WI38 (cell line): ENCODE measurements around the gene COL15A1.
"Not testable (repeated sequence)": the region's sequence is repeated elsewhere in the genome, so short reads cannot be mapped to it uniquely, and the experiment has no call there.

Source experiments
- H3K4me3 ChIP-seq: 2 replicates; pipeline ENCODE4 v1.5.1; 2011; ENCODE audit warnings: low read depth, mild to moderate bottlenecking, control low read depth, low read length
- TF ChIP-seq, protein P1 (sequence below): IDR thresholded peaks from 2 replicates; pipeline ENCODE4 v1.5.1; 2012; ENCODE audit warnings: low read depth, mild to moderate bottlenecking, control low read depth, low read length

COL15A1 gene

GRCh38 chr9:98900244-98900643 is 43.5 kb upstream of the COL15A1 start:
- no peak overlapping the region for H3K4me3 ChIP-seq
- TF ChIP-seq, protein P1, sequence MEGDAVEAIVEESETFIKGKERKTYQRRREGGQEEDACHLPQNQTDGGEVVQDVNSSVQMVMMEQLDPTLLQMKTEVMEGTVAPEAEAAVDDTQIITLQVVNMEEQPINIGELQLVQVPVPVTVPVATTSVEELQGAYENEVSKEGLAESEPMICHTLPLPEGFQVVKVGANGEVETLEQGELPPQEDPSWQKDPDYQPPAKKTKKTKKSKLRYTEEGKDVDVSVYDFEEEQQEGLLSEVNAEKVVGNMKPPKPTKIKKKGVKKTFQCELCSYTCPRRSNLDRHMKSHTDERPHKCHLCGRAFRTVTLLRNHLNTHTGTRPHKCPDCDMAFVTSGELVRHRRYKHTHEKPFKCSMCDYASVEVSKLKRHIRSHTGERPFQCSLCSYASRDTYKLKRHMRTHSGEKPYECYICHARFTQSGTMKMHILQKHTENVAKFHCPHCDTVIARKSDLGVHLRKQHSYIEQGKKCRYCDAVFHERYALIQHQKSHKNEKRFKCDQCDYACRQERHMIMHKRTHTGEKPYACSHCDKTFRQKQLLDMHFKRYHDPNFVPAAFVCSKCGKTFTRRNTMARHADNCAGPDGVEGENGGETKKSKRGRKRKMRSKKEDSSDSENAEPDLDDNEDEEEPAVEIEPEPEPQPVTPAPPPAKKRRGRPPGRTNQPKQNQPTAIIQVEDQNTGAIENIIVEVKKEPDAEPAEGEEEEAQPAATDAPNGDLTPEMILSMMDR: no peak

DNA sequence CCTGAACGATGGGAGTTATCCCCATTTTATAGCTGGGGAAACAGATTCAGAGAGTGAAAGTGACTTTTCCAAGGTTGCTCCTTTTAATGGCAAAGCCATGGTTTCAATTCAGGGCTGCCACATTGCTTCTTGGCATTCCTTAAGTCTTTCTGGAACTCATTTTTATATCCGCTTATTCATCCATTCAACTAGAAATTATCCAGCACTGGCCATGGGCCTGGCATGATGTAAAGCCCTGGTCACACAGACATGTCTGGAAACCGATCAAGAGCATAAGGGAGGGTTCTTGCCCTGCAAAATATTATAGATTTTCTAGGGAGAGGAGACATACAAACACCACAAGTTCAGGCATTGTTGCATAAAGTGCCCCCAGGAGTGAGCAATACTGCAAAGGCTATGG is 43.0 kb upstream of the COL15A1 start:
- TF ChIP-seq, protein P1: no peak
- no peak overlapping the region for H3K4me3 ChIP-seq

- not testable (repeated sequence) for H3K4me3 ChIP-seq
Measured at GRCh38 chr9:98901843-98902242, 41.9 kb upstream of the COL15A1 start.

- no peak overlapping the region for H3K4me3 ChIP-seq
- TF ChIP-seq, protein P1: no peak
Measured at GRCh38 chr9:98902516-98902915, 41.2 kb upstream of the COL15A1 start.

- TF ChIP-seq, protein P1: no peak
- H3K4me3 ChIP-seq: no peak overlapping the region
Measured at GRCh38 chr9:98902925-98903324, 40.8 kb upstream of the COL15A1 start.

- TF ChIP-seq, protein P1: no peak
Measured at GRCh38 chr9:98903961-98904411, 39.7 kb upstream of the COL15A1 start.

DNA sequence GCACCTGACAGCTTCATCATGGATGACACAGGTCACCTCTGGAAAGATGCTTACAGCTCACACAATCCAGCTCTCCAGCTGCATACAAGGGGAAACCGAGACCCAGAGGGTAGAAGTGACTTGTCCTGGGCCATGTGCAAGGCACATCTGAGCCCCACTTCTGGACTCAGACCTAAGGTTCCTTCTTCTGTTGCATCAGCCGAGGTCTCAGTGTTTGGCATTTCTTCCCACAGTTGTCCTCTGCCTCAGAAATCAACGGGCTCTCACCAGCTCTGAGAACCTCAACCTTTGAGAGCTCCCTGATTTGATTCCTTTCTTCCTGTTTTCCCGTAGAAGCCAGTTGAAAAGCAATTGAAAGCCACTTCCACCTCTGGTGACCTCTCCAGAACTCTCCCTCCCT is 38.7 kb upstream of the COL15A1 start:
- TF ChIP-seq, protein P1: no peak
- no peak overlapping the region for H3K4me3 ChIP-seq

More at GRCh38 chr9:98903961-98904411, 39.7 kb upstream of the COL15A1 start:
- no peak overlapping the region for H3K4me3 ChIP-seq
